Dendritic cell treated with granulocyte-macrophage colony-stimulating factor and Interleukin-4, amounts not matched to agents 40 ng/mL and 50 ng/mL, for 4 days (primary cell): ENCODE measurements around the gene NCAM1.

ENCODE experiments used
- H3K27ac Mint-ChIP-seq: one replicate; pipeline ENCODE4 v1.8.0; 2022; ENCODE audit warnings: mild to moderate bottlenecking, mixed read lengths
- H3K27me3 Mint-ChIP-seq: one replicate; pipeline ENCODE4 v1.8.0; 2022; ENCODE audit warnings: mild to moderate bottlenecking, mixed read lengths
- H3K36me3 Mint-ChIP-seq: one replicate; pipeline ENCODE4 v1.8.0; 2022; ENCODE audit warnings: low read depth, mixed read lengths
- H3K4me1 Mint-ChIP-seq: one replicate; pipeline ENCODE4 v1.8.0; 2022; ENCODE audit warnings: low read depth, mixed read lengths
- H3K4me3 Mint-ChIP-seq: one replicate; pipeline ENCODE4 v1.8.0; 2022; ENCODE audit warnings: mild to moderate bottlenecking, moderate library complexity, mixed read lengths
- H3K9me3 Mint-ChIP-seq: one replicate; pipeline ENCODE4 v1.8.0; 2022; ENCODE audit warnings: mixed read lengths
- intact Hi-C: fragments of 100-400 bp; cut with micrococcal nuclease; formaldehyde crosslinking; loops from one replicate; pipeline ENCODE4 v1.15.0; 2022

NCAM1 gene

DNA sequence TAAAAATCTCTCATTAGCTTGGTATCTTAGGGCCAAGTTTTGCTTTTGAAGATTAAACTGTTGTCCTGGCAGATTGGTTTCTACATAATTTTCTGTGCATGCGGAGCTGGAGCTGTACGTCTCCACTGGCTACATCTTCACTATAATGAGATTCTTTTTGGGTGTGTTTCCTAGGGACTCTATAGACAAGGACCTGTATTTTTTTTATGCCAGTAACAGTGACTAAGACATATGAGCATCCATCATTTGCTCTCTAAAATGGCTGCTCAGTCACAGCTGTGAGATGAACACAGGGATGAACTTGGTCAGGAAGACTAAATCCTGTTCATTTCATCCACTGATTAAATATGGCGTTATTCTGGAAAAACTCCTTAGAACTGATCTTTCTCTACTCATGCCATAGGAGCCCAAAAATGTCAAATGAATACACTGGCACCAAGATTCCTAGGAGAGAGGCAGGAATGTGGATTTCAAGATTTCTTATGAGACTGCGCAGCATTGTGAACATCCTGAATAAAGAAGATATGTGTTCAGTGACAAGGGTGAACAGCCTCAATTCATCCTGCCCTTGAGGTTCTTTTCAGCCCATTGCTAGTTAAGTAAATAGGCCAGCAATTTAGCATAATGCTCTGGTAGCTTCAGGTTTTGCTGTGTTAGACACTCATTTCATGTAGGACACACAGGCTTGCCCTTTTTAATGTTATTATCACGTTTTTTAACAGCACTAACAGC, 168.2 kb downstream of the NCAM1 start:
- H3K27me3 Mint-ChIP-seq, result peaks cover 2% of the 10 kb centered on the region
- intact Hi-C loops, result no loop called here
- peaks cover 10% of the 10 kb centered on the region for H3K9me3 Mint-ChIP-seq
- H3K4me1 Mint-ChIP-seq, result no peaks in the 10 kb centered on the region
- no peak overlapping the region for H3K27ac Mint-ChIP-seq
- H3K36me3 Mint-ChIP-seq, result no peaks in the 10 kb centered on the region
- H3K4me3 Mint-ChIP-seq, result no peak overlapping the region

DNA sequence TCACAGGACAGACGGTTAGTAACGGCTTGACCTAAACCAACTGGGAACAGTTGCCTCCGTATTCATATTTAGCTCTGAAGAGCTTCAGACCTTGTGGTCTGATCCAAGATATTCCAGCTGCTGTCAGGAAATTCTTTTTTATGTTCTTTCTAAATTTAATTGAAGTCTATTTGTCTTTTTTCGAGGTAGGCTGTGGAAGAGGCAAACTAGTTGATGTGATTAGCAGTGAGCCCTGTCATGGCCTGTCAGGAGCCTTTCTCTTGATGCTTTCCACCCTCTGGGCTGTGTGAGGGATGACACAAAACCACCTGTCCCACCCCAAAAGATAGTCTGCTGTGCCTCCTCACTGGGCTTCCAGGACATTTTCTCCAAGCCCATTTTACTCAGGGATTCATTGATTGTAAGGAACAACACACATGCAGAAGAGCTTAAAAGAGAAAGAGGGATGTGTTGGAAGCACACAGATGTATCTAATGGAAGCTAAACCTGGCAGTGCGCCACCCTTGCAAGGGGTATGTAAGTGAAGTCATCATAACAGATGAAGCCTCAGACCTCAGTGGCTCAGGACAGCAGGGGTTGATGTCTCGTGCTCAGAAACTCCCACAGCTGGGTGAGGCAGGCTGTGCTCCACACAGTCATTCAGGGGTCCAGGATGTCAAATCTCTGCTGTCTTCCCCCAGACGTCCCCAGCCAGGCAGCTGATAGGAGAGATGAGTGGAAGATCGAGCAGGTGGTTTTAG, 170.0 kb downstream of the NCAM1 start:
- no peaks in the 10 kb centered on the region for H3K36me3 Mint-ChIP-seq

GRCh38 chr11:113133071-113133470, 171.9 kb downstream of the NCAM1 start:
- Mint-ChIP-seq H3K27ac (no peak overlapping the region), H3K4me1 (no peaks in the 10 kb centered on the region), H3K36me3 (no peaks in the 10 kb centered on the region), H3K9me3 (peaks cover 10% of the 10 kb centered on the region), H3K27me3 (peaks cover 21% of the 10 kb centered on the region), H3K4me3 (no peak overlapping the region)
- intact Hi-C loops, result no loop called here

More for the DNA sequence above, 170.0 kb downstream of the NCAM1 start:
- Mint-ChIP-seq H3K4me1 (no peaks in the 10 kb centered on the region), H3K4me3 (no peak overlapping the region), H3K27ac (no peak overlapping the region), H3K27me3 (peaks cover 9% of the 10 kb centered on the region), H3K9me3 (peaks cover 10% of the 10 kb centered on the region)
- intact Hi-C loops, result no loop called here

DNA sequence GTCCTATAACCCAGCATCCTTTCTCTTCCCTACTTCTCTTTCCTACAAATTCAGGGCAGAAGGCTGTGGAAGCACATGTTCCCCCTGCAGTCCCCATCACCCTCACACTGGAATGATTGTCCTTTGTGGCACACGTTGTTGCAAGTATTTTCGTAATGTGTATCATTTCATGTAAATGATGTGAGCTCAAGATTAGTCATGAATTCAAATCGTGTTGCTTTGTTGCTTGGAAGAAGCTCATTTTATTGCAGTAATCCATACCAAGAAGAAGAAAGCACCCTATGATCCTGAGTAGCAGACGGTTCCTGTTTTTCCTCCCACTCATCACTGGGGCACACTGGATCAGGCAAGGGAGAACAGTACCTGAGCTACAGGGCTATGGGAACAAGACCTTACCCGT, 173.4 kb downstream of the NCAM1 start:
- Mint-ChIP-seq H3K4me3 (no peak overlapping the region), H3K27me3 (peaks cover 27% of the 10 kb centered on the region), H3K9me3 (peaks cover 10% of the 10 kb centered on the region), H3K4me1 (no peaks in the 10 kb centered on the region), H3K27ac (no peak overlapping the region), H3K36me3 (no peaks in the 10 kb centered on the region)
- intact Hi-C loops, result no loop called here

DNA sequence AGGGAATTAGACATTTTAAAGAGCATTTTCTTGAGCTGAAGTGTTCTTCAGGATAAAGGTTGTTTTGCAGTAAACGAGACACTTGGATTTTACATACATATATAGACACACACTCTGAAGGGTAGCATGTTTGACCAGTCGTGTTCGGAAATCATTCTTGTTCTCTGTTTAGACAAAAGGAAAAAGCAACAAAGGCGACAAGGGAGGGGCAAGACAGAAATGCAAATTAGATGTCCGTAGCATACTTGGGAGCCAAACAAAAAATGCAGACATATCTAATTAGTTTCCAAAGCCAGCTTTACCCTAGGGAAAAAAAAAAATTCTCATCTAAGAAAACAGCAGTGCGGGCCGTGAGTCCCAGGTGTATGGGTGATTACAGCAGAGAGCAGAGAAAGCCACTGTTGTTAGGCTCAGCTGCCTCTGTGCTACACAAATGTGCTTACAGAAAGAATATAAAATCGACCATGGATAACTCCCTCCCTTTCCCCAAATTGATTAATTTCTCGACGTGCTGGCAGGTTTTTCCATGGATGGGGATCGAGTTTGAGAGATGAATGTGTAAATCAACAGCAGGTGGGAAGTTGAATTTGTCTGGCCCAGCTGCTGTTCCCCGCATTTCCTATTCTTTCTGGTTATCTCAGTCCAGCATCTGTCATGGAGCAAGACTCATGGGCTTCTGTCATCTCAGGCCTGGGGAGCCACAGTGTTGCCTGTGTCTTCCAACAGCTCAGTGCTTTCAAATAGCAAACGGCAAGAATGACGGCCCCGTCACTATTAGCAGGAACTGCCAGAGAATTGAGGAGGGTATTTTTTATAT, 176.7 kb downstream of the NCAM1 start:
- H3K27me3 Mint-ChIP-seq, result peaks cover 32% of the 10 kb centered on the region

GRCh38 chr11:113138731-113139130, 177.5 kb downstream of the NCAM1 start:
- no peaks in the 10 kb centered on the region for H3K36me3 Mint-ChIP-seq
- peaks cover 32% of the 10 kb centered on the region for H3K27me3 Mint-ChIP-seq
- H3K9me3 Mint-ChIP-seq, result no peaks in the 10 kb centered on the region
- H3K4me1 Mint-ChIP-seq, result no peaks in the 10 kb centered on the region
- no peak overlapping the region for H3K4me3 Mint-ChIP-seq
- intact Hi-C loops, result no loop called here
- H3K27ac Mint-ChIP-seq, result no peak overlapping the region

More for the DNA sequence above, 176.7 kb downstream of the NCAM1 start:
- H3K36me3 Mint-ChIP-seq, result no peaks in the 10 kb centered on the region
- intact Hi-C loops, result no loop called here
- H3K4me3 Mint-ChIP-seq, result no peak overlapping the region
- H3K9me3 Mint-ChIP-seq, result no peaks in the 10 kb centered on the region
- H3K4me1 Mint-ChIP-seq, result no peaks in the 10 kb centered on the region
- H3K27ac Mint-ChIP-seq, result no peak overlapping the region

- Mint-ChIP-seq H3K27ac (no peak overlapping the region), H3K4me1 (no peaks in the 10 kb centered on the region), H3K36me3 (no peaks in the 10 kb centered on the region), H3K9me3 (no peaks in the 10 kb centered on the region), H3K4me3 (no peak overlapping the region), H3K27me3 (peaks cover 27% of the 10 kb centered on the region)
- intact Hi-C loops, result no loop called here
Observed at GRCh38 chr11:113141010-113141409, 179.8 kb downstream of the NCAM1 start.

DNA sequence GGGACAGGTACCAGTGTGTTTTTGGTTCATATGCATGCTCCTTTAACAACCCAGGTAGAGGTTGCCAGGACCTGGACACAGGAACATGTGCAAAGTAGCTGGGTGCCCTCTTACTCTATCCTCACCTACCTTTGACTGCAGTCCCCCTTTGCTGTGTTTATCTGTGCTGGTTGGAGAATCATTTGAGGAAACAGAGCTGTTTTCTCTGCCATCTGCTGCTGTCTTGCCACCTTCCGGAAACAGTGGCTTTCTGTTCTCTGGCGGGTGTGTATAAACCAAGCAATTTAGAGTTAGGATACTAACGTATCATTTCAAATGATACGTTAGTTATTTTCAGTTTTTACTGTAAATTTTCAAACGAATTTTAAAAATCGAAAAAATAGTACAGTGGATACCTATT, 181.3 kb downstream of the NCAM1 start:
- H3K27me3 Mint-ChIP-seq, result peaks cover 17% of the 10 kb centered on the region
- H3K36me3 Mint-ChIP-seq, result no peaks in the 10 kb centered on the region
- no peak overlapping the region for H3K4me3 Mint-ChIP-seq
- H3K27ac Mint-ChIP-seq, result no peak overlapping the region
- intact Hi-C loops, result no loop called here
- no peaks in the 10 kb centered on the region for H3K4me1 Mint-ChIP-seq
- no peaks in the 10 kb centered on the region for H3K9me3 Mint-ChIP-seq

DNA sequence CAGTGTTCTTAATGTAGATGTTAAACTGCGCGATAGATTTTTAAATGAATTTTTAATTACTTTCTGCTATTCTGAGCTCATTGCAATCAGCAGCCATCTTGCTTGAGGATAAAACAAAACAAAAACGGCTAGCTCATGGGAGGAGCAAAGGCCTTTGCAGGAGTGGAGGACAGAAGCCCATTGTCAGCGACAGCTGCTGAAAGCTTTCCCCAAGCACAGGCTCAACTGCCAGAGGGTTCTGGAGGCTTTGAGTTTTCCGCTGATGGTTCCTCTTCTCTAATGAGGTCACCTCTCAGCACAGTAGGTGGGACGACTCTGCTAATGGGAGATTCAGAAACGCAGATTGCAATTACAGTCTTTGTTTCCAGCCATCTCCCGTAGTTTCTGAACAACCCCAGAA, 186.0 kb downstream of the NCAM1 start:
- H3K27ac Mint-ChIP-seq, result no peak overlapping the region
- intact Hi-C loops, result no loop called here
- H3K9me3 Mint-ChIP-seq, result no peaks in the 10 kb centered on the region
- H3K36me3 Mint-ChIP-seq, result no peaks in the 10 kb centered on the region
- H3K27me3 Mint-ChIP-seq, result peaks cover 9% of the 10 kb centered on the region
- H3K4me1 Mint-ChIP-seq, result no peaks in the 10 kb centered on the region
- H3K4me3 Mint-ChIP-seq, result no peak overlapping the region

- Mint-ChIP-seq H3K4me1 (no peaks in the 10 kb centered on the region), H3K4me3 (no peak overlapping the region), H3K27ac (no peak overlapping the region), H3K36me3 (no peaks in the 10 kb centered on the region), H3K9me3 (no peaks in the 10 kb centered on the region), H3K27me3 (peaks cover 6% of the 10 kb centered on the region)
- intact Hi-C loops, result no loop called here
Observed at GRCh38 chr11:113148076-113148475, 186.9 kb downstream of the NCAM1 start.

GRCh38 chr11:113148652-113149051, 187.4 kb downstream of the NCAM1 start:
- no peaks in the 10 kb centered on the region for H3K9me3 Mint-ChIP-seq
- H3K27me3 Mint-ChIP-seq, result peaks cover 6% of the 10 kb centered on the region
- no peaks in the 10 kb centered on the region for H3K36me3 Mint-ChIP-seq
- no peak overlapping the region for H3K4me3 Mint-ChIP-seq
- no peaks in the 10 kb centered on the region for H3K4me1 Mint-ChIP-seq
- intact Hi-C loops, result no loop called here
- H3K27ac Mint-ChIP-seq, result no peak overlapping the region

GRCh38 chr11:113151521-113151920, 190.3 kb downstream of the NCAM1 start:
- H3K27ac Mint-ChIP-seq, result no peak overlapping the region
- intact Hi-C loops, result no loop called here
- H3K36me3 Mint-ChIP-seq, result no peaks in the 10 kb centered on the region
- no peaks in the 10 kb centered on the region for H3K4me1 Mint-ChIP-seq
- H3K4me3 Mint-ChIP-seq, result no peak overlapping the region
- H3K27me3 Mint-ChIP-seq, result peaks cover 6% of the 10 kb centered on the region
- H3K9me3 Mint-ChIP-seq, result no peaks in the 10 kb centered on the region

- H3K36me3 Mint-ChIP-seq, result no peaks in the 10 kb centered on the region
- intact Hi-C loops, result no loop called here
- no peak overlapping the region for H3K4me3 Mint-ChIP-seq
- peaks cover 6% of the 10 kb centered on the region for H3K27me3 Mint-ChIP-seq
- H3K27ac Mint-ChIP-seq, result no peak overlapping the region
- H3K9me3 Mint-ChIP-seq, result no peaks in the 10 kb centered on the region
- no peaks in the 10 kb centered on the region for H3K4me1 Mint-ChIP-seq
Observed at GRCh38 chr11:113152500-113152899, 191.3 kb downstream of the NCAM1 start.

- H3K27me3 Mint-ChIP-seq, result peaks cover 7% of the 10 kb centered on the region
- no peaks in the 10 kb centered on the region for H3K9me3 Mint-ChIP-seq
- intact Hi-C loops, result no loop called here
- no peaks in the 10 kb centered on the region for H3K4me1 Mint-ChIP-seq
- no peaks in the 10 kb centered on the region for H3K36me3 Mint-ChIP-seq
- no peak overlapping the region for H3K4me3 Mint-ChIP-seq
- no peak overlapping the region for H3K27ac Mint-ChIP-seq
Observed at GRCh38 chr11:113153847-113154246, 192.6 kb downstream of the NCAM1 start.
